Muscle layer of colon (tissue), 2 donors: Measurements from ENCODE around the gene TAL1.
"Not testable (repeated sequence)": the region's sequence is repeated elsewhere in the genome, so short reads cannot be mapped to it uniquely, and the experiment has no call there.

Experiments
- H3K27ac ChIP-seq: one replicate; pipeline ENCODE4 v1.7.0; 2013; ENCODE audit warnings: low read depth, mild to moderate bottlenecking, low read length, moderate library complexity
- H3K27me3 ChIP-seq, 2 donors: one replicate each; pipeline ENCODE4 v1.7.0; 2013; ENCODE audit warnings: low read length in 2 of 2, mild to moderate bottlenecking in 2 of 2; ENCODE audit not compliant: insufficient read depth in 2 of 2, control insufficient read depth in 1 of 2
- H3K36me3 ChIP-seq: one replicate; pipeline ENCODE4 v1.7.0; 2013; ENCODE audit warnings: mild to moderate bottlenecking, low read length; ENCODE audit not compliant: insufficient read depth
- H3K4me1 ChIP-seq: one replicate; pipeline ENCODE4 v1.7.0; 2013; ENCODE audit warnings: mild to moderate bottlenecking, low read length; ENCODE audit not compliant: insufficient read depth
- H3K4me3 ChIP-seq, 2 donors: one replicate each; pipeline ENCODE4 v1.7.0; 2013; ENCODE audit warnings: low read length in 2 of 2, low read depth in 1 of 2, mild to moderate bottlenecking in 1 of 2, moderate library complexity in 1 of 2
- H3K9ac ChIP-seq: one replicate; pipeline ENCODE4 v1.7.0; 2013; ENCODE audit warnings: low read length
- H3K9me3 ChIP-seq: one replicate; pipeline ENCODE4 v1.7.0; 2013; ENCODE audit warnings: mild to moderate bottlenecking, low read length
- donor health status: abdominal sarcoma.
- donor health status: Adenocarcinoma of cecum.

Gene TAL1

DNA sequence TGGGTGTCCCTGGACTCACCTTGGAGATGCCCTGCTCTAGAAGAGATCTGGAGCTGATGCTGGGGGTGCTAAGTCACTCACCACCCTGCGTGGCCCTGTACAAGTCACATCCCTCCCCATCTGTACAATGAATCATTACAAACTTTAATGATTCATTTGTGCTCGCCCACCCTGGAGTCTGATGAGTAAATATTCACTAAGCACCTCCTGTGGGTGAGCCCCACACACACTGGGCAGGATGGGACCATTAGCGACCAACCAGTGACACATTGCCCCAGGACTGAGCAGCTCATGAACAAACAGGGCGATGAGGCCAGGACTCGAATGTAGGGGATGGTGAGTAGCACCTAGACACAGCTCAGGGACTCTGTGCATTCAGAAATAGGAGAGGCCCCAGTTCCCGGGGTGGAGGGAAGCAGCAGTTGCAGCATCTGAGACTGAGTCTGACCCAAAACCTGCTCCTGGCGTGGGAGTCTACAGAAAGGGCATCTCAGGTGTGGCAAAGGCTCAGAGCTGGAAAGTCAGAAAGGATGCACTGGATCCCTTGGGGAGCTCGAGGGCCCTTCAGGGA, 24.1 kb downstream of the TAL1 start:
- no peaks in the 10 kb centered on the region for H3K4me1 ChIP-seq
- H3K27me3 ChIP-seq: peaks cover 0 to 4% of the 10 kb centered on the region in 2 donors
- no peaks in the 10 kb centered on the region for H3K9me3 ChIP-seq
- H3K4me3 ChIP-seq: no peak overlapping the region
- no peaks in the 10 kb centered on the region for H3K36me3 ChIP-seq
- no peak overlapping the region for H3K9ac ChIP-seq
- H3K27ac ChIP-seq: no peak overlapping the region

DNA sequence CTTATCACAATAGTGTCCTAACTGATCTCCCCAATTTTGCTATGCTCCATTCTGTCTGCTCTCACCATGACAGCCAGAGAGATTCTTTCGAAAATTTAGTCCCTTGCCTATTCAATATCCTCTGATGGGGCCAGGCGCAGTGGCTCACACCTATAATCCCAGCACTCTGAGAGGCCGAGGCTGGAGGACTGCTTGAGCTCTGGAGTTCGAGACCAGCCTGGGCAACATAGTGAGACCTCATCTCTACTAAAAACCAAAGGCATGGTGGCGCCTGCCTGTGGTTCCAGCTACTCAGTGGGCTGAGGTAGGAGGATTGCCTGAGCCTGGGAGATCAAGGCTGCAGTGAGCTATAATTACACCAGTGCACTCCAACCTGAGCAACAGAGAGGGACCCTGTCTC, 26.1 kb downstream of the TAL1 start:
- Histone ChIP-seq H3K9me3 (no peaks in the 10 kb centered on the region), H3K27me3 (peaks cover 0 to 4% of the 10 kb centered on the region in 2 donors), H3K36me3 (no peaks in the 10 kb centered on the region), H3K4me3 (no peak overlapping the region), H3K9ac (no peak overlapping the region), H3K27ac (no peak overlapping the region), H3K4me1 (no peaks in the 10 kb centered on the region)

DNA sequence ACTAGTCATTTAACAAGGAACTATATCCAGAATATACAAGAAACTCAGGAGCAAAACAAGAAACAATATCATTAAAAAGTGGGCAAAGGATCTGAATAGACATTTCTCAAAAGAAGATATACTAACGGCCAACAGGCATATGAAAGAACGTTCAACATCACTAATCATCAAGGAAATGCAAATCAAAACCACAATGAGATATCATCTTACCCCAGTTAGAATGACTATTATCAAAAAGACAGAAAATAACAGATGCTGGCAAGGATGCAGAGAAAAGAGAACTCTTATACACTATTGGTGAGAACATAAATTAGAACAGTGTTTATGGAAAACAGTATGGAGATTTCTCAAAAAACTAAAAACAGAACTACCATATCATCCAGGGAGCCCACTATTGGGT, 28.5 kb downstream of the TAL1 start:
- H3K9ac ChIP-seq, H3K9me3 ChIP-seq, H3K4me1 ChIP-seq, H3K27ac ChIP-seq, H3K4me3 ChIP-seq, H3K36me3 ChIP-seq: not testable (repeated sequence)
- peaks cover 0 to 10% of the 10 kb centered on the region in 2 donors for H3K27me3 ChIP-seq

DNA sequence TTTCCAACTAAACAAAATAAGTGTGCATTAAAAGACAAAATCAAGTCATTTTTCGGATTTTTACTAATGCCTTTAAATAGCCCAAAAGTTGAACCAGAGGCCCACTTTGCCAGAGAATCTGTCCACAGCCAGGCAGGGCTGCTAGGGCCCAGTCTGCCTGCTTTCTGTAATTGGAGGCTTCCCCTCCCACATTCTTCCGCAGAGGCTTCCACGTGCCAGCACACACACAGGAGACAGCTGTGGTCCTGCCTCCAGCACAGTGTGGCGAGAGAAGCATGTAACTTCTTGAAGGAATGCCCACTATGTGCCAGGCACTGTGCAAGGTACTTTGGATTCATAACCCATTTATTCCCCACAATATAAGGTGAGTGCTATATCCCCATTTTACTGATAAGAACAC, 30.8 kb downstream of the TAL1 start:
- H3K27me3 ChIP-seq: peaks cover 0 to 10% of the 10 kb centered on the region in 2 donors
- H3K36me3 ChIP-seq: no peaks in the 10 kb centered on the region
- no peak overlapping the region for H3K4me3 ChIP-seq
- H3K9me3 ChIP-seq: no peaks in the 10 kb centered on the region
- H3K4me1 ChIP-seq: no peaks in the 10 kb centered on the region
- H3K27ac ChIP-seq: no peak overlapping the region
- no peak overlapping the region for H3K9ac ChIP-seq

DNA sequence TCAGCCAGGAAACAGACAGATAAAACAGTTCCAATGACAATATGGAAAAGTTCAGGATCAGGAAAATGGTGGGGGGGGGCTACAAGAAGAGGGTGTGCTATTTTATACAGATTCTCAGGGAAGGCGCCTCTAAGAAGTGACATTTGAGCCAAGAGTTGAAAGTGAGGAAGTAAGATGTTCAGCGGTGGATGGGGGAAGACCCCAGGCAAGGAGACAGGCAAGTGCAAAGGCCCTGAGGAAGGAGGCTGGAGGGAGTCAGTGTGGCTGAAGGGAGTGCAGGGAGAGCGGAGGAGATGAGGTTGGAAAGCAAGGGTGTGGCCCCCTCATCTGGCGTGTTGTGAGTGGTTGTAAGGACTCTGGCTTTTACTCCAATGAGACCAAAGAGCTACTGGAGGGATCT, 33.8 kb downstream of the TAL1 start:
- Histone ChIP-seq H3K27me3 (peaks cover 0 to 10% of the 10 kb centered on the region in 2 donors), H3K9ac (no peak overlapping the region), H3K36me3 (no peaks in the 10 kb centered on the region)

DNA sequence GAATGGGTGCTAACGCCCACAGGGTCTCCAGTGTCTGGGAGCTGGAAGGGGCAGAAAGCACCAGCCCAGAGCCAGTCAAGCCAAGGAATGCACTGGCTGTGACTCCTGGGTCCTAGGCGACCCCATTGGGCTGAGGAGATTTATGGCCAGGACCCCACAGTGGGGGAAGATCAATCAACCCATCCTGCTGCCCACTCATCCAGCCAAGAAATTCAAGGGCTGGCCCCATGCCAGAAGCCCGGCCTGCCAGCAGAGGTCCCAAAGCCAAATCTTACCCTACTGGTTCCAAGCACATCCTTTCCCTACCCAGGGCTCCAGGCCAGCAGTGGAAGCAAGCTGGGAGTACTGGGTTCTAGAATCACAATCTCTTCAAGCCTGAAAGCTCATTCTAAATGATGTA, 35.4 kb downstream of the TAL1 start:
- Histone ChIP-seq H3K4me3 (no peak overlapping the region), H3K36me3 (no peaks in the 10 kb centered on the region), H3K27ac (no peak overlapping the region), H3K4me1 (peaks cover 4% of the 10 kb centered on the region), H3K9ac (no peak overlapping the region), H3K27me3 (peaks cover 0 to 10% of the 10 kb centered on the region in 2 donors), H3K9me3 (no peaks in the 10 kb centered on the region)

More for the DNA sequence above, 33.8 kb downstream of the TAL1 start:
- no peaks in the 10 kb centered on the region for H3K4me1 ChIP-seq
- no peak overlapping the region for H3K4me3 ChIP-seq
- no peaks in the 10 kb centered on the region for H3K9me3 ChIP-seq
- H3K27ac ChIP-seq: no peak overlapping the region

DNA sequence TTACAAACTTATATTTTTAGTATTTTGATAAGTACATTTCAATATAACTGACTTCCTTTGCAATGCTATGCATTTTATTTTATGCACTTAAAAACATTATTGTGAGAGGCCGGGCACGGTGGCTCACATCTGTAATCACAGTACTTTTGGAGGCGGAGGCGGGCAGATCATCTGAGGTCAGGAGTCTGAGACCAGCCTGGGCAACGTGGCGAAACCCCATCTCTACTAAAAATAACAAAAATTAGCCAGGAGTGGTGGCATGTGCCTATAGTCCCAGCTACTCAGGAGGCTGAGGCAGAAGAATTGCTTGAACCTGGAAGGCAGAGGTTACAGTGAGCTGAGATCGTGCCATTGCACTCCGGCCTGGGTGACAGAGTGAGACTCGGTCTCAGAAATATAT, 36.0 kb downstream of the TAL1 start:
- not testable (repeated sequence) for H3K27me3 ChIP-seq, H3K4me3 ChIP-seq, H3K9ac ChIP-seq, H3K4me1 ChIP-seq, H3K36me3 ChIP-seq, H3K27ac ChIP-seq, H3K9me3 ChIP-seq

DNA sequence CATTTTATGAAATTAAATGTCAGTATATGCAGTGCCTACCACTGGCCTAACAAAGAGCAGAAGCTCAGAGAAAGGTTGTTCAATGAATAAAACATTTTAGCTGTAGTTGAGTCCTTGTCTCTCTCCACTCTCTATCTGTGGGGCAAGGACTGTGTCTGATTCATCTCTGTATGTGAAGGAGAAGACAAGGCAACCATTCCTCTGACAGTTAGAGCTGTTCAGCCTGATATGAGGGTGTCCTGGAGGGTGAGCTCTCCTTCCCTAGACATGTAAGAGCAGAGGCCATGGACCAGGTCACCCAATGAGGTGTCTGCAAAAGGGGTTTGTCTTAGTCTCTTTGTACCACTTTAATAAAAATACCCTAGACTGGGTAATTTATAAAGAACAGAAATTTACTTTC, 37.7 kb downstream of the TAL1 start:
- Histone ChIP-seq H3K27ac (no peak overlapping the region), H3K4me3 (no peak overlapping the region), H3K27me3 (peaks cover 0 to 10% of the 10 kb centered on the region in 2 donors), H3K9ac (no peak overlapping the region), H3K4me1 (peaks cover 10% of the 10 kb centered on the region), H3K9me3 (no peaks in the 10 kb centered on the region), H3K36me3 (no peaks in the 10 kb centered on the region)

DNA sequence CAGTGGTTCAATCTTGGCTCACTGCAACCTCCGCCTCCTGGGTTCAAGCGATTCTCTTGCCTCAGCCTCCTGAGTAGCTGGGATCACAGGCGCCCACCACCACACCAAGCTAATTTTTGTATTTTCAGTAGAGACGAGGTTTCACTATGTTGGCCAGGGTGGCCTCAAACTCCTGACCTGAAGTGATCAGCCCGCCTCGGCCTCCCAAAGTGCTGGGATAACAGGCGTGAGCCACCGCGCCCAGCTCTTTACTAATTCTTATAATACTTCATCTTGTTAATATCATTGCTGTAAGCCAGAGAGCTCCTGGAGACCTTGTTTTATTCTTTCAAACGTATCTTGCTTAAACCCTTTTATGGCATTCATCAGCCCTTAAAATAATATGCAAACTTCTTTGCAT, 38.5 kb downstream of the TAL1 start:
- not testable (repeated sequence) for H3K4me3 ChIP-seq, H3K9ac ChIP-seq, H3K27ac ChIP-seq, H3K4me1 ChIP-seq, H3K9me3 ChIP-seq, H3K27me3 ChIP-seq, H3K36me3 ChIP-seq

DNA sequence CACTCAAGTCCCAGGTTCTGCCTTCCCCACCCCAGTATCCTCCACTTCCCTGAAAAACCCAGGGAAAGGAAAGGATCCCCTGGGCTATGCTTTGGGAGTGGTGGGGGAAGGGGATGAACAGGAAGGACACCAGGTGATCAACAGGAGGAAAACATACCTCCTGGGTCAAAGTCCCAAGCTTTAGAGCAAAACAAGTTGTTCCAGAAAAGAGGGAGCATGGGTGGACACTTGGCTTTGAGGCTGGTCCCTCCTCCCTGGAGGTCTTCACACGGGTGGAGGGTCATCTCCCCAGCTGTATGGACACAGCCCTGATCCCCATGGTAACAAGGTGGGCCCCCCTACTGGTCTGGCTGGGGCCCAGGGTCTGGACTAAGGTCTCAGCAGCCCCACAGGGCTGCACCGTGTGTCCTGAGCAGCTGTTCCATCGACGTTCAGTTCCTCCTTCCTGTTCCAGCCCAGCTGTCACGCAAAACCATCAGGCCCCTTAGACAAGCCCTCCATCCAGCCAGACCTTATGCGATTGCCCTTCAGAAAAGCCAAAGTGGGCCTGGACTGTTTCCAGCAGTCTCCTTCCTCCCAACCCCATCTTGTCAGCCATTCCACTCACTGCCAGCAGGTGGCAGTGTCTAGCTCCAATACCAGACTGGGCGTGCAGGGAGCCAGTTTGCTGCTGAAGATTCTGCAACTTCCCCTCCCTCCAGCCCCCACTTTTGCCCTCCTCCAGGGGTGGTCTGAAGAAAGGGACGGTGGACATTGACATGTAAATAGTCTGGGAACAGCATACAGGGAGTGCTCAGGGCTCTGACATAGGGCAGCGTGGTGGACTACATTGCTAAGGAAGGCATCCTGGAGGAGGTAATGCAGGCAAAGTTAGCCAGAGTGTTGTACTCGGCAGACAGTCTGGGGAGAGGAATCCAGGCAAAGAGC, 39.3 kb downstream of the TAL1 start:
- Histone ChIP-seq H3K27ac (no peak overlapping the region), H3K36me3 (no peaks in the 10 kb centered on the region), H3K9ac (no peak overlapping the region)

DNA sequence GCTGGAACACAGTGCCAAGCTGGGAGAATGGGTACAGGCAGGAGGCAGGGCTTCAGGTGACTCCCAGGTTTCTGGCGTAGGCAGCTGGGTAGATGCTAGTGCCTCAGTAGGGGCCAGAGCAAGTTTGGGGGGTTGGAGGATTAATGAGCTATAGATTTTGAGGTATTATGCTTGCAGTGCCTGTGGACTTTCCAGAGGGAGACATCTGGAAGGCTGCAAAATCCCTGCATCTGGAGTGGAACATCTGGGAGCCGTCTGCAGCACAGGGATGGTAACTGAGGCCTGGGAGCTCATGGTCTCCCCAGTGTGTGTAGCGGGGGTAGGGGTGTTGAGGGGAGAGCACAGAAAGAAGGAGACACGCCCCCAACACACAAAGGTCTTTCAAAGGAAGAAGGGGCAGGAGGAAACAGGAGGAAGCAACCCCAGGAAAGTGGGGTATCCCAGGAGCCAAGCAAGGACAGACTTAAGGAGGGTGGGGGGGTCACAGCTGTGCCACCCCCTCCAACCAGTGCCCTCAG, 40.0 kb downstream of the TAL1 start:
- H3K27ac ChIP-seq: no peak overlapping the region
- H3K4me3 ChIP-seq: no peak overlapping the region
- no peak overlapping the region for H3K9ac ChIP-seq
- no peaks in the 10 kb centered on the region for H3K27me3 ChIP-seq
- no peaks in the 10 kb centered on the region for H3K36me3 ChIP-seq
- H3K4me1 ChIP-seq: peaks cover 10% of the 10 kb centered on the region
- H3K9me3 ChIP-seq: no peaks in the 10 kb centered on the region

More for the DNA sequence above, 39.3 kb downstream of the TAL1 start:
- Histone ChIP-seq H3K4me3 (no peak overlapping the region), H3K9me3 (no peaks in the 10 kb centered on the region), H3K27me3 (no peaks in the 10 kb centered on the region), H3K4me1 (peaks cover 10% of the 10 kb centered on the region)
